Suprapubic skin (tissue), 4 donors: Measurements from ENCODE around the gene SYNRG. TPM values are rescaled to one million over a fixed set of nuclear protein-coding genes. Genes with fewer than 3 reads are reported as not detected.

Experiments used
- DNase-seq, 2 donors: peaks; one replicate each; pipeline ENCODE4 v3.0.0-alpha.2; 2019; ENCODE audit warnings: low spot score in 2 of 2
- H3K27ac ChIP-seq: fragments of 200-600 bp; sonication (generic); one replicate; pipeline ENCODE4 v1.5.1; 2019
- H3K27me3 ChIP-seq: fragments of 200-600 bp; sonication (generic); one replicate; pipeline ENCODE4 v1.5.1; 2019
- H3K36me3 ChIP-seq: fragments of 200-600 bp; sonication (generic); one replicate; pipeline ENCODE4 v1.5.1; 2019
- H3K4me1 ChIP-seq: fragments of 200-600 bp; sonication (generic); one replicate; pipeline ENCODE4 v1.5.1; 2019
- H3K4me3 ChIP-seq: fragments of 200-600 bp; sonication (generic); one replicate; pipeline ENCODE4 v1.5.1; 2019; ENCODE audit warnings: mild to moderate bottlenecking
- H3K9me3 ChIP-seq: fragments of 200-600 bp; sonication (generic); one replicate; pipeline ENCODE4 v1.5.1; 2019
- EP300 ChIP-seq: sonication (generic); formaldehyde crosslinking; IDR thresholded peaks from one replicate; pipeline ENCODE4 v1.6.1; 2017; ENCODE audit warnings: antibody characterized with exemption
- POLR2A ChIP-seq, 2 donors: fragments of 450-650 bp; IDR thresholded peaks; one replicate each; pipeline ENCODE4 v1.6.1; 2017; ENCODE audit warnings: antibody characterized with exemption in 2 of 2, mild to moderate bottlenecking in 2 of 2, moderate library complexity in 2 of 2
- POLR2AphosphoS5 ChIP-seq, 3 donors: sonication (generic); formaldehyde crosslinking; IDR thresholded peaks; one replicate each; pipeline ENCODE4 v1.6.1; 2017; ENCODE audit warnings: antibody characterized with exemption in 3 of 3
- WGBS: methylation state at CpG from one replicate; pipeline ENCODE4 v1.1.5; 2018; 5-methylcytosine and 5-hydroxymethylcytosine counted together
- total RNA-seq, 4 donors: library from RNA; depleted of rRNA; stranded (reverse); fragments of >200 nt; gene quantifications; one replicate each; pipeline ENCODE4 v1.1.0, GENCODE V29; 2016
- TF ChIP-seq, protein P1 (sequence below), 2 donors: fragments of 200-600 bp in 1 of 2; fragments of 450-650 bp in 1 of 2; sonication (generic) in 1 of 2; IDR thresholded peaks; one replicate each; pipeline ENCODE4 v1.5.1; 2016 to 2019; ENCODE audit warnings: antibody characterized with exemption in 2 of 2, mild to moderate bottlenecking in 1 of 2, moderate library complexity in 1 of 2

Gene SYNRG
- total RNA-seq, 4 donors from 2014 or later = 21.2 to 48.5 (median 25.5) TPM

- peak overlapping the region; percentile 6 for H3K27ac ChIP-seq
These were observed 114.8 kb downstream of the SYNRG start for GRCh38 chr17:37494401-37494831.

GRCh38 chr17:37493249-37494027 lies 115.8 kb downstream of the SYNRG start:
- no peak overlapping the region for H3K27ac ChIP-seq
- no peaks in the 10 kb centered on the region for H3K9me3 ChIP-seq
- no peaks in the 10 kb centered on the region for H3K36me3 ChIP-seq
- H3K4me1 ChIP-seq = peaks cover 47% of the 10 kb centered on the region
- no peak for DNase-seq
- 64% methylated on average over 2 of the region's 2 CpGs for WGBS
- H3K4me3 ChIP-seq = no peak overlapping the region
- H3K27me3 ChIP-seq = no peaks in the 10 kb centered on the region
- TF ChIP-seq POLR2AphosphoS5 (IDR thresholded peaks at IDR 0.05) (no peak), EP300 (no peak), POLR2A (IDR thresholded peaks at IDR 0.05) (no peak)
- TF ChIP-seq, protein P1, sequence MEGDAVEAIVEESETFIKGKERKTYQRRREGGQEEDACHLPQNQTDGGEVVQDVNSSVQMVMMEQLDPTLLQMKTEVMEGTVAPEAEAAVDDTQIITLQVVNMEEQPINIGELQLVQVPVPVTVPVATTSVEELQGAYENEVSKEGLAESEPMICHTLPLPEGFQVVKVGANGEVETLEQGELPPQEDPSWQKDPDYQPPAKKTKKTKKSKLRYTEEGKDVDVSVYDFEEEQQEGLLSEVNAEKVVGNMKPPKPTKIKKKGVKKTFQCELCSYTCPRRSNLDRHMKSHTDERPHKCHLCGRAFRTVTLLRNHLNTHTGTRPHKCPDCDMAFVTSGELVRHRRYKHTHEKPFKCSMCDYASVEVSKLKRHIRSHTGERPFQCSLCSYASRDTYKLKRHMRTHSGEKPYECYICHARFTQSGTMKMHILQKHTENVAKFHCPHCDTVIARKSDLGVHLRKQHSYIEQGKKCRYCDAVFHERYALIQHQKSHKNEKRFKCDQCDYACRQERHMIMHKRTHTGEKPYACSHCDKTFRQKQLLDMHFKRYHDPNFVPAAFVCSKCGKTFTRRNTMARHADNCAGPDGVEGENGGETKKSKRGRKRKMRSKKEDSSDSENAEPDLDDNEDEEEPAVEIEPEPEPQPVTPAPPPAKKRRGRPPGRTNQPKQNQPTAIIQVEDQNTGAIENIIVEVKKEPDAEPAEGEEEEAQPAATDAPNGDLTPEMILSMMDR (IDR thresholded peaks at IDR 0.05) = no peak

More at GRCh38 chr17:37494401-37494831, 114.8 kb downstream of the SYNRG start:
- Histone ChIP-seq H3K4me1 (peaks cover 41% of the 10 kb centered on the region), H3K36me3 (no peaks in the 10 kb centered on the region), H3K4me3 (no peak overlapping the region), H3K9me3 (no peaks in the 10 kb centered on the region), H3K27me3 (no peaks in the 10 kb centered on the region)
- TF ChIP-seq POLR2A (IDR thresholded peaks at IDR 0.05) = no peak
- TF ChIP-seq, protein P1 (IDR thresholded peaks at IDR 0.05) = no peak
- no peak for TF ChIP-seq POLR2AphosphoS5 (IDR thresholded peaks at IDR 0.05)
- no peak for TF ChIP-seq EP300
- 53% methylated on average over 3 of the region's 3 CpGs for WGBS
- DNase-seq = no peak

GRCh38 chr17:37492167-37492566 lies 117.1 kb downstream of the SYNRG start:
- peak overlapping the region; percentile 99 for H3K27ac ChIP-seq
- 38% methylated on average over 4 of the region's 4 CpGs for WGBS
- no peaks in the 10 kb centered on the region for H3K9me3 ChIP-seq
- no peaks in the 10 kb centered on the region for H3K36me3 ChIP-seq
- no peak for DNase-seq
- H3K4me1 ChIP-seq = peaks cover 60% of the 10 kb centered on the region
- TF ChIP-seq EP300 (no peak), POLR2A (IDR thresholded peaks at IDR 0.05) (no peak)
- TF ChIP-seq, protein P1 (IDR thresholded peaks at IDR 0.05) = no peak
- H3K4me3 ChIP-seq = peak overlapping the region; percentile 93
- H3K27me3 ChIP-seq = no peaks in the 10 kb centered on the region

DNA sequence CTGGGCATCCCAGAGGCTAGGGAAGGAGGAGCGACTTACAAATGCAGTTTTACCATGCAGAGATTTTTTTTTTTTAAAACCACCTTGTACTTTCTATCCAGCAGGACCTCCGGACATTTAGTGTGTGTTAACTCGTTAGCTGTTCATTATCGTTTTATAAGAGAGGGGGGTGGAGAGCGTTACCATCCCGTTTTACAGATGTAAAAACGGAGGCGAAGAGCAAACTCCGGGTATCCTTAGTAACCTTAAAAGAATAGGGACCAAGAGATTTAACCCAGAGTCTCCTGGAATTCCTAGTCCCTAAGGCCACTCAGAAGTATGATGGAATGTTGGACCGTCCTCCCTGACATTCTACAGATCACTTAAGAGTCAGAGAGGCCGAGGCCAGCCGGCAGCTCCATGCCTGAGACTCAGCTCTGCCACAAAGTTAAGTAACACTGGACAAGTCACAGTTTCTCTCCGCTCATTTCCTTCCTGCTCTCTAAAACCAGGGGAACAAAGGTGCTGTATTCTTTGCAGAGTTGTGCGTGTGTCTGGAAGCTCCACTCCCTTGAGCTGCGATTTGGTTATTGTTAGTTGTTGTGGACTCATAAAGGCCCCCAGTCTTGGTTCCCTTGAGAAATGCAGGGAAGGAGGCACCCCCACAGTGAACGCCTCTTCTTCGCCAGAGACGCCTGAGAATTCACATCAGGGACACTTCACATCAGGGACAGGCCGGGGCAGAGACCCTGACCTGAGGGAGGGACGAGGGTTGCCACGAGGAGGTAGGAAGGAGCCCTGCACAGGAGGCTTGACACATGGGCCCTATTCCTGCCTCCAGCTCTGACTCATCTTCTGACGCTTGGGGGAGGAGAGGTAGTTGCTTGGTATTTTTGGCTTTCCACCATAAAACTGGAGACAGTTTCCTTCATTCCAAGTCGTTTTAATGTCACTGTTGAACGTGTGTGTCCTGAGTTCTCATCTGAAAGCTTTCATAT lies 118.3 kb downstream of the SYNRG start:
- peak in 1 of 2 donors; percentile 74 for DNase-seq
- no peaks in the 10 kb centered on the region for H3K9me3 ChIP-seq
- peak overlapping the region; percentile 99 for H3K27ac ChIP-seq
- H3K36me3 ChIP-seq = no peaks in the 10 kb centered on the region
- 18% methylated on average over 24 of the region's 24 CpGs for WGBS
- peaks cover 70% of the 10 kb centered on the region for H3K4me1 ChIP-seq
- no peaks in the 10 kb centered on the region for H3K27me3 ChIP-seq
- H3K4me3 ChIP-seq = peak overlapping the region; percentile 93
- TF ChIP-seq POLR2A (IDR thresholded peaks at IDR 0.05) (no peak), POLR2AphosphoS5 (IDR thresholded peaks at IDR 0.05) (peak in 1 of 3 donors; percentile 6)
- TF ChIP-seq, protein P1 (IDR thresholded peaks at IDR 0.05) = no peak
